Stimulated activated naive CD4-positive, alpha-beta T cell (primary cell): ENCODE data around the gene CYP1A1.

ENCODE experiments used
- DNase-seq, 6 experiments: peaks; one replicate each; lab custom pipeline; 2025; lab: John Stamatoyannopoulos, UW

CYP1A1 gene

GRCh38 chr15:74692327-74692726 lies 33.0 kb downstream of the CYP1A1 start:
- no peak for DNase-seq

- DNase-seq = no peak
These were observed 41.6 kb downstream of the CYP1A1 start for GRCh38 chr15:74683758-74684157.

DNA sequence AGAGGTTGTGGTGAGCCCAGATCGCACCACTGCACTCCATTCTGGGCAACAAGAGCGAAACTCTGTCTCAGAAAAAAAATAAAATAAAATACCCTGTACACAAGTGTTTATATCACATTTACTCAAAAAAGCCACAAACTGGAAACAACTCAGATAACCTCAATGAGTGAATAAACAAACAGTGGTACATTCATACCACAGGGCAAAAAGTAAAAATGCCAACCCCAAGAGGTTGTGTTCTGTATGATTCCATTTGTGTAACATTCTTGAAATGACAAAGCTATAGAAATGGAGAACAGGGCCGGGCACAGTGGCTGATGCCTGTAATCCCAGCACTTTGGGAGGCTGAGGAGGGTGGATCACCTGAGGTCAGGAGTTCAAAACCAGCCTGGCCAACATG lies 42.4 kb downstream of the CYP1A1 start:
- DNase-seq = no peak

GRCh38 chr15:74680456-74680855 lies 44.9 kb downstream of the CYP1A1 start:
- DNase-seq = no peak

DNA sequence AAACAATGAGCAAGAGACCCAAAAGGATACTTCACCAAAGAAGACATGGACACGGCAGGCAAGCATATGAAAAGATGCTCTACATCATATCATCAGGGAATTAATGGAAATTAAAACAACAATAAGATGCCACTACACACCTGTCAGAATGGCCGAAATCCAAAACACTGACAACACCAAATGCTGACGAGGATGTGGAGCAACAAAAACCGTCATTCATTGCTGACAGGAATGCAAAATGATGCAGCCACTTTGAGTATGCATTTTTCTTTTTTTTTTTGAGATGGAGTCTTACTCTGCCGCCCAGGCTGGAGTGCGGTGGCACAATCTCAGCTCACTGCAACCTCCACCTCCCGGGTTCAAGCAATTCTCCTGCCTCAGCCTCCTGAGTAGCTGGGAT lies 48.5 kb downstream of the CYP1A1 start:
- no peak for DNase-seq

- DNase-seq = no peak
These were observed 51.2 kb downstream of the CYP1A1 start for GRCh38 chr15:74674161-74674560.

DNA sequence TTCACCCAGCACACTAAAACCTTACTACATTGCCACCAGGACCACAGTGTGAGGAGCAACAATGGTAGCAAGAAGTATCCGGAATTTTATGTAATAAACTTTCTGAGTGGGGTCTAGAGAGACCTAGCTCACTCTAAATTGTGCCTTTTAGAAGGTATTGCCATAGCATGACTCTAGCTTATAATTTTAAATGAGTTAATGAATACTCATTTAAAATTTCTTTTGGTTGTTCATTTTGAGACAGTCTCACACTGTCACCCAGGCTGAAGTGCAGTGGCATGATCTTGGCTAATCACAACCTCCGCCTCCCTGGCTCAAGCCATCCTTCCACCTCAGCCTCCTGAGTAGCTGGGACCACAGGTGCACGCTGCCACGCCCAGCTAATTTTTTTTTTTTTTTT lies 55.7 kb downstream of the CYP1A1 start:
- no peak for DNase-seq
